ENCODE results near the gene OMG.

- no peak for TF ChIP-seq CTCF (IDR thresholded peaks at IDR 0.05)
- TF ChIP-seq POLR2A (IDR thresholded peaks at IDR 0.05) = no peak
These were observed 31.0 kb downstream of the OMG start for GRCh38 chr17:31266042-31266441.

Data from tibial nerve (tissue), 3 donors.